ENCODE results near the gene KHDC1. TPM values are rescaled to one million over a fixed set of nuclear protein-coding genes. Genes with fewer than 3 reads are reported as not detected.

KHDC1 gene
- total RNA-seq = 1.4 and 1.7 TPM in 2 replicates

GRCh38 chr6:73262671-73263569, at the start of gene KHDC1:
KHDC1 (minus strand) TSS chr6:73263196; CDS start chr6:73242517, 20,679 bp downstream.

GRCh38 chr6:73225396-73225795, 37.6 kb downstream of the KHDC1 start, which contains the start of gene KHDC1L:
KHDC1L (minus strand) TSS chr6:73225496; CDS start chr6:73225408, 88 bp downstream.

Other genes starting within 250 kb of the KHDC1 start
- gene KHDC1L, start 37.7 kb downstream of the KHDC1 start, total RNA-seq = not detected in 2 replicates
- gene DPPA5, start 91.1 kb upstream of the KHDC1 start, total RNA-seq = not detected in 2 replicates
- not detected in 2 replicates for gene KHDC3L, start 99.5 kb upstream of the KHDC1 start, total RNA-seq
- gene OOEP, start 106.7 kb upstream of the KHDC1 start, total RNA-seq = not detected in 2 replicates
- gene DDX43, start 131.6 kb upstream of the KHDC1 start, total RNA-seq = 0.07 TPM in 1 of 2 replicates, not detected in the other
- gene CGAS, start 189.1 kb upstream of the KHDC1 start, total RNA-seq = 1.8 and 3.2 TPM in 2 replicates
- 21.7 and 38.2 TPM in 2 replicates for gene MTO1, start 198.5 kb upstream of the KHDC1 start, total RNA-seq

Measured in airway epithelial cell (primary cell).